Neural crest cell (in vitro differentiated cells): ENCODE data around the gene HS6ST1. TPM values are rescaled to one million over a fixed set of nuclear protein-coding genes. Genes with fewer than 3 reads are reported as not detected.

ENCODE experiments used
- DNase-seq: peaks from one replicate; pipeline ENCODE4 v3.0.0; 2021; ENCODE audit warnings: low read depth, mixed read lengths, low spot score
- H3K27ac Mint-ChIP-seq: one replicate; pipeline ENCODE4 v1.8.0; 2021; ENCODE audit warnings: mild to moderate bottlenecking, mixed read lengths; ENCODE audit not compliant: unreplicated experiment
- H3K27me3 Mint-ChIP-seq: 2 replicates; pipeline ENCODE4 v1.8.0; 2021; ENCODE audit warnings: low read depth, mild to moderate bottlenecking, mixed read lengths
- H3K36me3 Mint-ChIP-seq: 2 replicates; pipeline ENCODE4 v1.8.0; 2021; ENCODE audit warnings: low read depth, mild to moderate bottlenecking, mixed read lengths
- H3K4me1 Mint-ChIP-seq: 2 replicates; pipeline ENCODE4 v1.8.0; 2021; ENCODE audit warnings: mixed read lengths
- H3K4me3 Mint-ChIP-seq: one replicate; pipeline ENCODE4 v1.8.0; 2021; ENCODE audit warnings: mild to moderate bottlenecking, mixed read lengths
- H3K9me3 Mint-ChIP-seq: 2 replicates; pipeline ENCODE4 v1.8.0; 2021; ENCODE audit warnings: mixed read lengths
- CTCF ChIP-seq: fragments of 200-600 bp; sonication (generic); conservative IDR thresholded peaks from 2 replicates; pipeline ENCODE4 v1.5.0; 2021; ENCODE audit warnings: antibody characterized with exemption, mild to moderate bottlenecking
- total RNA-seq: library from RNA; stranded (reverse); gene quantifications from 2 replicates; pipeline ENCODE4 v1.2.1, GENCODE V29; 2021

HS6ST1 gene
- total RNA-seq, 1 donor from 2014 or later: 39.8 TPM

DNA sequence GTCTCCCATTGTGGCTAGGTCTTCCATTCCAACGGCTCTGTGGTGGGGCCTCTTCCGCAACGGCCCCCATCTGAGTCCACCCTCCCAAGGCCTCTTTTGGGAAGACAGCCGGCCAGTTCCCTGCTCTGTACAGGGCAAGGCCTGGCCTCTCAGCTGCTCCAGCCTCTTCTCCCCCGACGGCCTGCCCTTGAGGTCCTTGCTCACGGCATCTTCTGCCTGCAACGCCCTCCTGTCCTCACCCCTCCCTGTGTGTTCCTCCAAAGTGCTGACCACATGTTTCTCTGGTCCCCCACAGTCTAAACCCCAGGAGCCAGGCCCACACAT lies 16.0 kb downstream of the HS6ST1 start:
- TF ChIP-seq CTCF: no peak
- peaks cover 16% of the 10 kb centered on the region for H3K4me1 Mint-ChIP-seq
- peak overlapping the region; percentile 9 for H3K27ac Mint-ChIP-seq
- H3K36me3 Mint-ChIP-seq: peaks cover 3% of the 10 kb centered on the region
- no peak overlapping the region for H3K4me3 Mint-ChIP-seq
- no peak for DNase-seq
- no peaks in the 10 kb centered on the region for H3K9me3 Mint-ChIP-seq
- H3K27me3 Mint-ChIP-seq: no peaks in the 10 kb centered on the region

DNA sequence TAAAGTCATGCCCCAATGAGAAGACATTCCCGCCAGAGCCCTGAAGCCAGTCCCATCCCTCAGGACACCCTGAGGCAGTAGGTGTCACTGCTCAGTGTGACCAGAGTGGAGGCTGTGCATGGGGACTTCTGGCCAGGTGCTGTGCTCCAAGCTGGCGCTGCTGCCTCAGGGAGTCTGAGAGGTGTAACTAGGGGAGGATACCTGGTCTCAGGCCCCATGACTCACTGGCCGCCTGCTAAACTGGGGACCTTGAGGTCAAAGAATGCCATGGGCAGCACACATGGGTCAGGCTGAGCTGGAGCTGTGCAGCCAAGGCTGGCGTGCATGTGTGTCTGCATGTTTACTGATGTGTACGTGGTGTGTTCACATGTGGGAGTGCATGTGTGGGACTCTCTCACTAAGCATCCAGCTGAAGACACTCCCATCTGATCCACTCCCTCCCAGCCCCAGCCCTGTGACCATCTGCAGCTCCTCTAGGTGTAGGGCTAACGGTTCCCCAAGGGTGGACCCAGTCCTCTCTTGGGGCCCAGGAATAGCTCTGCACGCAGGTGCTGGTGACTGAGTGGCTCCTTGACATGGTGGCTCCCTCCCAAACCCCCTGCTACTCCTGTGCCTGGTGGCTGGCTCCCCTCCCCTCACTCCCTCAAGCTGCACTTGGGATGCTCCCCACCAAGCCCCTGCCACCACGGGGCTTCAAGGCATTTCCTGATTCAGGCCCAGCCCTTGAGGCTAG lies 16.5 kb downstream of the HS6ST1 start:
- no peaks in the 10 kb centered on the region for H3K27me3 Mint-ChIP-seq
- H3K4me1 Mint-ChIP-seq: peaks cover 16% of the 10 kb centered on the region
- H3K27ac Mint-ChIP-seq: no peak overlapping the region
- no peaks in the 10 kb centered on the region for H3K9me3 Mint-ChIP-seq
- no peak overlapping the region for H3K4me3 Mint-ChIP-seq
- peaks cover 3% of the 10 kb centered on the region for H3K36me3 Mint-ChIP-seq
- no peak for TF ChIP-seq CTCF
- DNase-seq: no peak

- no peaks in the 10 kb centered on the region for H3K27me3 Mint-ChIP-seq
- peaks cover 16% of the 10 kb centered on the region for H3K4me1 Mint-ChIP-seq
- H3K36me3 Mint-ChIP-seq: peaks cover 3% of the 10 kb centered on the region
- peak overlapping the region; percentile 83 for H3K27ac Mint-ChIP-seq
- no peak for TF ChIP-seq CTCF
- no peaks in the 10 kb centered on the region for H3K9me3 Mint-ChIP-seq
- no peak for DNase-seq
- peak overlapping the region; percentile 19 for H3K4me3 Mint-ChIP-seq
Observed at GRCh38 chr2:128301501-128301966, 17.1 kb downstream of the HS6ST1 start.

DNA sequence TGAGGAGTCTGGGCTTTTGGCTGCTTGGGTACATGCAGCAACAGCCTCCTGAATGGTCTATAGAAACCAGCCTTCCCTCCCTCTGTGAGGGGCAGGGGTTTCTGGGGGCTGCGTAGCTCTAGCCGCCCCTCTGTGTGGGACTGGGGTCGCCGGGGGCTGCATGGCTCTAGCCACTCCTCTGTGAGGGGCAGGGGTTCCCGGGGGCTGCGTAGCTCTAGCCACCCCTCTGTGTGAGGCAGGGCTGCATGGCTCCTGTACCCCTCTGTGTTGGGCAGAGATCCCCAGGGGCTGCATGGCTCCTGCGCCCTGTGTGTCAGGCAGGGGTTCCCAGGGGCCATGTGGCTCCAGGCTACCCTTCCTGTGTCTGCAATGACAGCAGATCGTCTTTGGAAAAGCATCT lies 17.6 kb downstream of the HS6ST1 start:
- Mint-ChIP-seq H3K4me3 (peak overlapping the region; percentile 19), H3K27me3 (no peaks in the 10 kb centered on the region), H3K36me3 (peaks cover 3% of the 10 kb centered on the region), H3K27ac (no peak overlapping the region), H3K9me3 (no peaks in the 10 kb centered on the region), H3K4me1 (peaks cover 11% of the 10 kb centered on the region)
- DNase-seq: no peak
- no peak for TF ChIP-seq CTCF

DNA sequence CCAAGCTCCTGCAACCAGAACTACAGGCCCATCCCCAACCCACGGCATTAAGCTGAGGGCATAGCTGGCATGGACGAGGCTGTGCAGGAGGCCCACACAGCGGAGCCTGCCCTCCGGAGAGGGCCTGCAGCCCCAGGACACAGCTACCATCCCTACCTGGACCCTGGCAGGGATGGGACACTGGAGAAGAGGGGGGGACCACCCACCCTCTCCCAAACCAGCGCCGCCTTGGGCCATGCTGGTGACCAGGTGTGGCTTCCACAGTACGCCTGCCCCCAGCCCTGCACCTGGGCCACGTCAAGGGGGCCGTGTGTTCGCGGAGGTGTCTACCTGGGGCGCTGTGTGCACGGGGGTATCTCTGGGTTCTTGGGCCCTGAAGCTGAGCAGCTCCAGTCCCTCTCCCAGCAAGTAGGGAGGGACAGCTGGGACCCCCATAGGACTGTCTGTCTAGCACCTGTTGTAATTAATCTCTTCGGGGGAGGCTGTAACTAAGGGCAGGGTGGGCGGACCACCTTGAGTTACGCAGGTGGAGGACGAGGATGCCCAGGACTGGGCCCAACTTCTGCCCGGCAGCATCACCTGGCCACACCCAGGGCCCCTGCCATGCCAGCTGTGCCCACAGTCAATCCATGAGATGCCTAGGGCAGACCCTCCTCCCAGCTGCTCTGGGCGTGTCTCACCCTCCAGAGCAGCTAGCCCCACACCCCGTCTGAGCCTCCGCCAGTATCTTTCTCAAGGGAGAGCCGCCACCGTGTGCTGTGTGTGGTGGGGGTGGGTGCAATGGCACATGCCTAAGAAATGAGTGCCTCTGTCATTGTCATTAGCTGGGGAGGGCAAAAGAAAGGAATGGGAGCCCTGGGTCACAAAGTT lies 18.3 kb downstream of the HS6ST1 start:
- no peak for DNase-seq
- no peak overlapping the region for H3K4me3 Mint-ChIP-seq
- H3K36me3 Mint-ChIP-seq: peaks cover 8% of the 10 kb centered on the region
- TF ChIP-seq CTCF: no peak
- H3K27ac Mint-ChIP-seq: peak overlapping the region; percentile 43
- no peaks in the 10 kb centered on the region for H3K9me3 Mint-ChIP-seq
- no peaks in the 10 kb centered on the region for H3K27me3 Mint-ChIP-seq
- H3K4me1 Mint-ChIP-seq: peaks cover 11% of the 10 kb centered on the region
